Esophagus squamous epithelium (tissue), 4 donors: Measurements from ENCODE around the gene RAB43.
"Not testable (repeated sequence)": the region's sequence is repeated elsewhere in the genome, so short reads cannot be mapped to it uniquely, and the experiment has no call there.

Source experiments
- CTCF ChIP-seq, 6 experiments: fragments of 450-650 bp in 4 of 6; fragments of 200-600 bp in 2 of 6; sonication (generic) in 2 of 6; IDR thresholded peaks; one replicate each; pipeline ENCODE4 v1.5.1; 2016 to 2019; ENCODE audit warnings: antibody characterized with exemption in 6 of 6, mild to moderate bottlenecking in 4 of 6, moderate library complexity in 4 of 6
- POLR2A ChIP-seq, 4 donors: fragments of 450-650 bp; IDR thresholded peaks; one replicate each; pipeline ENCODE4 v1.6.1; 2017; ENCODE audit warnings: antibody characterized with exemption in 4 of 4, mild to moderate bottlenecking in 4 of 4, moderate library complexity in 3 of 4

DNA sequence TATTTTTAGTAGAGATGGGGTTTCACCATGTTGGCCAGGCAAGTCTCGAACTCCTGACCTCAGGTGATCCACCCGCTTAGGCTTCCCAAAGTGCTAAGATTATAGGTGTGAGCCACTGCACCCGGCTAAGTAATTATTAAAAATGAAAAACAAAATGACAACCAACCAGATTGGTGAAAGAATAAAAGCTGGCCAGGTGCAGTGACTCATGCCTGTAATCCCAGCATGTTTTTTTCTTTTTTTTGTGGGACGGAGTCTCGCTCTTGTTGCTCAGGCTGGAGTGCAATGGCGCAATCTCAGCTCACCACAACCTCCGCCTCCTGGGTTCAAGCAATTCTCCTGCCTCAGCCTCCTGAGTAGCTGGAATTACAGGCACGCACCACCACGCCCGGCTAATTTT lies 14.7 kb upstream of the RAB43 start:
- TF ChIP-seq CTCF, POLR2A (IDR thresholded peaks at IDR 0.05): not testable (repeated sequence)
